Left lobe of liver (tissue), 2 donors: ENCODE data around the gene TMEM52B. TPM values are rescaled to one million over a fixed set of nuclear protein-coding genes. Genes with fewer than 3 reads are reported as not detected.

Experiments used
- ATAC-seq: fragments of 200-7000 bp; cut with Tn5 transposase; one replicate; pipeline ENCODE4 v1.9.1; 2020; ENCODE audit warnings: mild to moderate bottlenecking, moderate library complexity
- DNase-seq: peaks from one replicate; pipeline ENCODE4 v3.0.0-alpha.2; 2020; ENCODE audit warnings: low spot score
- total RNA-seq: library from RNA; stranded (reverse); gene quantifications from one replicate; pipeline ENCODE4 v1.2.1, GENCODE V29; 2021
- donor health status: DM: no; HTN: no; CAD: no; lungs with moderate emphysema.
- donor health status: DM: no; HTN: yes; CAD: no.

TMEM52B gene
- not detected for total RNA-seq

- no peak for DNase-seq
- no peak for ATAC-seq
Observed at GRCh38 chr12:10178821-10179220, at the start of gene TMEM52B. Gene TMEM52B, plus strand, starts transcription at chr12:10179032. Its CDS starts 543 bp downstream, at chr12:10179575.

- ATAC-seq (no peak), DNase-seq (no peak)
Observed at GRCh38 chr12:10130042-10130441, 48.8 kb upstream of the TMEM52B start, which contains the start of gene CLEC7A. Gene CLEC7A, minus strand, starts transcription at chr12:10130199. Its CDS starts 117 bp downstream, at chr12:10130082.

GRCh38 chr12:10131111-10131690 is 47.6 kb upstream of the TMEM52B start:
- DNase-seq = no peak
- ATAC-seq = no peak

- no peak for DNase-seq
- ATAC-seq = no peak
Observed at GRCh38 chr12:10132850-10133370, 45.9 kb upstream of the TMEM52B start.

- no peak for DNase-seq
- no peak for ATAC-seq
Observed at GRCh38 chr12:10135126-10135525, 43.7 kb upstream of the TMEM52B start.

- no peak for DNase-seq
- peak; percentile 48 for ATAC-seq
Observed at GRCh38 chr12:10136637-10137205, 42.1 kb upstream of the TMEM52B start.

GRCh38 chr12:10140001-10140400 is 38.8 kb upstream of the TMEM52B start:
- DNase-seq (no peak), ATAC-seq (peak; percentile 84)

- ATAC-seq = no peak
- DNase-seq = no peak
Observed at GRCh38 chr12:10142976-10143589, 35.7 kb upstream of the TMEM52B start.

- ATAC-seq (no peak), DNase-seq (no peak)
Observed at GRCh38 chr12:10147714-10148403, 31.0 kb upstream of the TMEM52B start.

GRCh38 chr12:10151621-10152020 is 27.2 kb upstream of the TMEM52B start:
- ATAC-seq (no peak), DNase-seq (no peak)

- DNase-seq = peak; percentile 71
- peak; percentile 97 for ATAC-seq
Observed at GRCh38 chr12:10153271-10154144, 25.3 kb upstream of the TMEM52B start.

- ATAC-seq (peak; percentile 6), DNase-seq (no peak)
Observed at GRCh38 chr12:10154145-10154496, 24.7 kb upstream of the TMEM52B start.

- DNase-seq (no peak), ATAC-seq (no peak)
Observed at GRCh38 chr12:10155966-10156365, 22.9 kb upstream of the TMEM52B start.

- DNase-seq = no peak
- no peak for ATAC-seq
Observed at GRCh38 chr12:10158406-10158805, 20.4 kb upstream of the TMEM52B start.

GRCh38 chr12:10159280-10159679 is 19.6 kb upstream of the TMEM52B start:
- ATAC-seq = no peak
- no peak for DNase-seq

GRCh38 chr12:10160617-10161385 is 18.0 kb upstream of the TMEM52B start:
- DNase-seq (no peak), ATAC-seq (no peak)

- ATAC-seq = no peak
Observed at GRCh38 chr12:10163084-10163483, 15.7 kb upstream of the TMEM52B start.

GRCh38 chr12:10165421-10165820 is 13.4 kb upstream of the TMEM52B start:
- ATAC-seq (no peak), DNase-seq (no peak)

More at GRCh38 chr12:10163084-10163483, 15.7 kb upstream of the TMEM52B start:
- no peak for DNase-seq

- ATAC-seq (peak; percentile 72), DNase-seq (no peak)
Observed at GRCh38 chr12:10167599-10167998, 11.2 kb upstream of the TMEM52B start.

- ATAC-seq = no peak
- no peak for DNase-seq
Observed at GRCh38 chr12:10169104-10169503, 9.7 kb upstream of the TMEM52B start.
